DND-41 (cell line): Measurements from ENCODE around the gene CCDC167.

Experiments used
- EZH2 ChIP-seq: IDR thresholded peaks from 3 replicates; pipeline ENCODE4 v1.6.1; 2012; ENCODE audit warnings: borderline replicate concordance, low read depth, mild to moderate bottlenecking, moderate library complexity, low read length, inconsistent platforms; ENCODE audit not compliant: severe bottlenecking
- TF ChIP-seq, protein P1 (sequence below): IDR thresholded peaks from 2 replicates; pipeline ENCODE4 v1.5.1; 2012; ENCODE audit warnings: borderline replicate concordance, low read length, moderate library complexity, mild to moderate bottlenecking; ENCODE audit not compliant: poor library complexity, severe bottlenecking; ENCODE audit errors: extremely low read depth

DNA sequence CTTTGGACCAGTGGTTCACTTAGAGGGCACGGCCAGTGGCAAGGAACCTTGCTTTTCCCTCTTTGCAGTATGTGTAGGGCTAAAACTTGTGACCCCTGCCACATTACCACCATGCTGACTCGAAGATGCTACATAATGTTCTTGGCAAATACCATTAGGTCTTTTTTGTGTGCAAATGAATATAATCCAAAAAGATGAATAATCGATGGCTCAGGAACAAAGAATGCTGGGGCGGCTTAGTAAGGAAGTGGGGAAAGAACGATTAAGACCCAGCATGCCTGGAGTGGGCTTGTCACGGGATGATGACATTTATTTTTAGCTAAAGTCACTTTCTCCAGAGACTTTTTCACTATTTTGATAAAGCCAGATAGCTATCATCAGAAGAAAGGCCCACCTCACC, 43.6 kb downstream of the CCDC167 start:
- TF ChIP-seq, protein P1, sequence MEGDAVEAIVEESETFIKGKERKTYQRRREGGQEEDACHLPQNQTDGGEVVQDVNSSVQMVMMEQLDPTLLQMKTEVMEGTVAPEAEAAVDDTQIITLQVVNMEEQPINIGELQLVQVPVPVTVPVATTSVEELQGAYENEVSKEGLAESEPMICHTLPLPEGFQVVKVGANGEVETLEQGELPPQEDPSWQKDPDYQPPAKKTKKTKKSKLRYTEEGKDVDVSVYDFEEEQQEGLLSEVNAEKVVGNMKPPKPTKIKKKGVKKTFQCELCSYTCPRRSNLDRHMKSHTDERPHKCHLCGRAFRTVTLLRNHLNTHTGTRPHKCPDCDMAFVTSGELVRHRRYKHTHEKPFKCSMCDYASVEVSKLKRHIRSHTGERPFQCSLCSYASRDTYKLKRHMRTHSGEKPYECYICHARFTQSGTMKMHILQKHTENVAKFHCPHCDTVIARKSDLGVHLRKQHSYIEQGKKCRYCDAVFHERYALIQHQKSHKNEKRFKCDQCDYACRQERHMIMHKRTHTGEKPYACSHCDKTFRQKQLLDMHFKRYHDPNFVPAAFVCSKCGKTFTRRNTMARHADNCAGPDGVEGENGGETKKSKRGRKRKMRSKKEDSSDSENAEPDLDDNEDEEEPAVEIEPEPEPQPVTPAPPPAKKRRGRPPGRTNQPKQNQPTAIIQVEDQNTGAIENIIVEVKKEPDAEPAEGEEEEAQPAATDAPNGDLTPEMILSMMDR, result no peak
- TF ChIP-seq EZH2, result no peak
